Measurements from ENCODE around the gene FOSL1. TPM values are rescaled to one million over a fixed set of nuclear protein-coding genes. Genes with fewer than 3 reads are reported as not detected.

Gene FOSL1
- total RNA-seq, 1 experiment from 2014 or later: 33.7 TPM

DNA sequence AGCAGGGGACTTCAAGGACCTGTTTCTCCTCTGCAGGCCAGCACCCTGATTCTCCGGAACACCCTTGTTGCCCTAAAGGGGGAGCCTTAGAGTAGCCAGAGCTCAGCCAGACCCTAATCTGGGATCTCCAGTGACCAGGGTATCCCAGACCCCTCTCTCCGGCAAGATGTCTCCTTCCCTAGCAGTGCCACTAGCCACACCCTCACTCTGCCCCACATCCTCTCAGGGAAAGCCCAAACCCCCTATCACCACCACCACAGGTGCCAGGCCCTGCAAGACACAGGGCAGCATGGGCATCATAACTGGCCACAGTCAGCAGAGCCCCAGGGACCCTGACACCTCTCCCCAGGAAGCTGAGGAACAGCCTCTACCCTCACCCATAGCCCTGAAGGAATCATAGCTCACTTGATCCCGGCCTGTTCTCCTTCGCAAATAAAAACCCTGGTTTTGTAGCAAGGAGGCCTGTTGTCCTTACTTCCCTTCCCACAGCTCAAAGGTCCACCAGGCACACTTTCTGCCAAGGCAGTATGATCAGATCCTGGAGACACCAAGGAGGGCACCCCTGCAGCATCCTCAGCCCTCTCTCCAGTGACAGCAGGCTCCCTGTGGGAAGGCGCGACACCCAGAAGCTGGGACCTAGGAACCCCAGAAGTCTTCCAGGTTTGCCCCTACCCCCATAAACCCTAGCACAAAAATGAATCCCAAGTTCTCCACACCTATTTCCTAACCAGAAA lies 46.8 kb downstream of the FOSL1 start:
- H3K9me3 Mint-ChIP-seq: peaks cover 3 to 7% of the 10 kb centered on the region in 2 experiments; a peak in 2 of 5 replicates
- Histone ChIP-seq H3K4me2 (ENCODE audit: insufficient read depth, insufficient read length, low read length) (no peak overlapping the region), H2BK5ac (ENCODE audit: insufficient read length, low read length) (no peak overlapping the region), H2AFZ (ENCODE audit: low read length) (no peak overlapping the region), H3K23ac (ENCODE audit: insufficient read length, low read depth, low read length) (no peak overlapping the region), H3T11ph (ENCODE audit: low read length) (no peak overlapping the region), H3K27me3 (ENCODE audit: insufficient read depth, low read length) (no peaks in the 10 kb centered on the region), H4K91ac (ENCODE audit: insufficient read length, low read depth, low read length) (no peak overlapping the region), H2BK120ac (ENCODE audit: low read depth, low read length, poor library complexity, severe bottlenecking) (no peak overlapping the region), H3K56ac (ENCODE audit: insufficient read length, low read depth, low read length) (no peak overlapping the region), H2BK15ac (ENCODE audit: low read depth, low read length) (no peak overlapping the region), H2BK20ac (ENCODE audit: low read depth, low read length, poor library complexity, severe bottlenecking) (no peak overlapping the region), H3K14ac (ENCODE audit: insufficient read depth, low read length) (no peak overlapping the region), H3K27ac (ENCODE audit: insufficient read length, low read depth, low read length) (no peak overlapping the region), H3K18ac (ENCODE audit: insufficient read length, low read depth, low read length) (no peak overlapping the region), H2AK5ac (ENCODE audit: insufficient read length, low read length) (no peak overlapping the region), H3K23me2 (ENCODE audit: insufficient read length, low read depth, low read length, poor library complexity, severe bottlenecking) (peaks cover 8% of the 10 kb centered on the region), H2BK12ac (ENCODE audit: insufficient read length, low read depth, low read length) (no peak overlapping the region), H3K4me1 (ENCODE audit: insufficient read depth, low read length) (no peaks in the 10 kb centered on the region), H4K8ac (replicated peaks; ENCODE audit: insufficient read length, low read depth, low read length) (no peak overlapping the region), H4K20me1 (ENCODE audit: control insufficient read depth, insufficient read depth, insufficient read length) (no peaks in the 10 kb centered on the region), H3K79me1 (ENCODE audit: insufficient read depth, low read depth, low read length, poor library complexity, severe bottlenecking) (peaks cover 3% of the 10 kb centered on the region), H3K4ac (ENCODE audit: low read depth, low read length) (no peak overlapping the region), H3K9ac (ENCODE audit: extremely low read depth, insufficient read length, low read length) (no peak overlapping the region), H3K79me2 (ENCODE audit: insufficient read depth, low read length) (peaks cover 14% of the 10 kb centered on the region; the same call in 1 of the 2 replicates), H3K9me3 (ENCODE audit: control insufficient read depth, low read depth, low read length) (no peaks in the 10 kb centered on the region), H4K5ac (ENCODE audit: insufficient read length, low read depth, low read length) (no peak overlapping the region)
- peak overlapping the region in 1 of 2 experiments; percentile 31; a peak in 2 of 5 replicates for H3K4me3 Mint-ChIP-seq
- H3K27ac Mint-ChIP-seq: peak overlapping the region in 2 of 3 experiments; percentile 28 to 71; a peak in 1 of 7 replicates
- peaks cover 8% of the 10 kb centered on the region for H3K27me3 Mint-ChIP-seq (ENCODE audit: low read depth)
- TF ChIP-seq, protein P1, sequence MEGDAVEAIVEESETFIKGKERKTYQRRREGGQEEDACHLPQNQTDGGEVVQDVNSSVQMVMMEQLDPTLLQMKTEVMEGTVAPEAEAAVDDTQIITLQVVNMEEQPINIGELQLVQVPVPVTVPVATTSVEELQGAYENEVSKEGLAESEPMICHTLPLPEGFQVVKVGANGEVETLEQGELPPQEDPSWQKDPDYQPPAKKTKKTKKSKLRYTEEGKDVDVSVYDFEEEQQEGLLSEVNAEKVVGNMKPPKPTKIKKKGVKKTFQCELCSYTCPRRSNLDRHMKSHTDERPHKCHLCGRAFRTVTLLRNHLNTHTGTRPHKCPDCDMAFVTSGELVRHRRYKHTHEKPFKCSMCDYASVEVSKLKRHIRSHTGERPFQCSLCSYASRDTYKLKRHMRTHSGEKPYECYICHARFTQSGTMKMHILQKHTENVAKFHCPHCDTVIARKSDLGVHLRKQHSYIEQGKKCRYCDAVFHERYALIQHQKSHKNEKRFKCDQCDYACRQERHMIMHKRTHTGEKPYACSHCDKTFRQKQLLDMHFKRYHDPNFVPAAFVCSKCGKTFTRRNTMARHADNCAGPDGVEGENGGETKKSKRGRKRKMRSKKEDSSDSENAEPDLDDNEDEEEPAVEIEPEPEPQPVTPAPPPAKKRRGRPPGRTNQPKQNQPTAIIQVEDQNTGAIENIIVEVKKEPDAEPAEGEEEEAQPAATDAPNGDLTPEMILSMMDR (conservative IDR thresholded peaks at IDR 0.05): peak; percentile 42; the same call in 2 of the 3 replicates
- WGBS (ENCODE audit: extremely low coverage, insufficient read length, low lambda C conversion rate): no CpG with 5 or more reads among the region's 6 CpGs
- peak; percentile 54 for DNase-seq
- peaks cover 47 to 58% (median 50%) of the 10 kb centered on the region in 3 experiments for H3K36me3 Mint-ChIP-seq (ENCODE audit: insufficient read depth in 1 of 3, low read depth in 3 of 3)
- H3K4me1 Mint-ChIP-seq: peaks cover 21 to 25% of the 10 kb centered on the region in 2 experiments

Data from H9 (cell line).